Measurements from ENCODE around the gene SUFU. TPM values are rescaled to one million over a fixed set of nuclear protein-coding genes. Genes with fewer than 3 reads are reported as not detected.

SUFU gene
- total RNA-seq, 4 donors from 2014 or later: 5.3 to 10.0 (median 8.6) TPM

DNA sequence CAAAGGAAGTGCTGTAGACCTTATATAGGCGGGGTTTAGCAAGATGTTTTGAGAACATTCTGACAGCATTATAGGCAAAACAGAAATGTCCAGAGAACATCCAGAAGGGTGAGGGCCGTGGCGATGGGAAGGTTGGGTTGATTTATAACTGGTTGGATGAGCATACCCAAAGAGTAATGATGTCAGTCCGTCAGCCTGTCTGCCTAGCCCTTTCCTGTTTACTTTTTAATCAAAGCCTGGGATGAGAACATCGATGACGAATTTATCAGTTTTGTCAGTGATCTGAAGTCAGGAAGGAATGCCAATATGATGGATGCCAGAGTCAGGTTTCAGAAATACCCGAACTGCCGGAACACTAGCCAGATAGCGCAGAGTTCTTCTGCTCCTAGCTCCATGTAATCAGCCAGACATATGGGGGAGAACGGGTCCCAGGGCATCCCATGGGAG lies 106.7 kb downstream of the SUFU start:
- H3K36me3 ChIP-seq: peaks cover 0 to 12% of the 10 kb centered on the region in 2 donors
- H3K4me1 ChIP-seq: peaks cover 3 to 52% (median 40%) of the 10 kb centered on the region in 3 donors
- no peaks in the 10 kb centered on the region for H3K9me3 ChIP-seq
- peak overlapping the region in 3 of 4 donors; percentile 56 to 76 (median 70) for H3K27ac ChIP-seq
- TF ChIP-seq, protein P1, sequence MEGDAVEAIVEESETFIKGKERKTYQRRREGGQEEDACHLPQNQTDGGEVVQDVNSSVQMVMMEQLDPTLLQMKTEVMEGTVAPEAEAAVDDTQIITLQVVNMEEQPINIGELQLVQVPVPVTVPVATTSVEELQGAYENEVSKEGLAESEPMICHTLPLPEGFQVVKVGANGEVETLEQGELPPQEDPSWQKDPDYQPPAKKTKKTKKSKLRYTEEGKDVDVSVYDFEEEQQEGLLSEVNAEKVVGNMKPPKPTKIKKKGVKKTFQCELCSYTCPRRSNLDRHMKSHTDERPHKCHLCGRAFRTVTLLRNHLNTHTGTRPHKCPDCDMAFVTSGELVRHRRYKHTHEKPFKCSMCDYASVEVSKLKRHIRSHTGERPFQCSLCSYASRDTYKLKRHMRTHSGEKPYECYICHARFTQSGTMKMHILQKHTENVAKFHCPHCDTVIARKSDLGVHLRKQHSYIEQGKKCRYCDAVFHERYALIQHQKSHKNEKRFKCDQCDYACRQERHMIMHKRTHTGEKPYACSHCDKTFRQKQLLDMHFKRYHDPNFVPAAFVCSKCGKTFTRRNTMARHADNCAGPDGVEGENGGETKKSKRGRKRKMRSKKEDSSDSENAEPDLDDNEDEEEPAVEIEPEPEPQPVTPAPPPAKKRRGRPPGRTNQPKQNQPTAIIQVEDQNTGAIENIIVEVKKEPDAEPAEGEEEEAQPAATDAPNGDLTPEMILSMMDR (IDR thresholded peaks at IDR 0.05): no peak
- no peak for TF ChIP-seq POLR2AphosphoS5 (IDR thresholded peaks at IDR 0.05)
- no peak for TF ChIP-seq POLR2A (IDR thresholded peaks at IDR 0.05)
- TF ChIP-seq EP300 (IDR thresholded peaks at IDR 0.05): no peak
- H3K27me3 ChIP-seq: no peaks in the 10 kb centered on the region
- H3K4me3 ChIP-seq: no peak overlapping the region
- WGBS, 2 donors (ENCODE audit: low coverage in 1 of 2): 58 to 64% methylated on average over 9 of the region's 10 CpGs
- peak; percentile 4 for ATAC-seq

DNA sequence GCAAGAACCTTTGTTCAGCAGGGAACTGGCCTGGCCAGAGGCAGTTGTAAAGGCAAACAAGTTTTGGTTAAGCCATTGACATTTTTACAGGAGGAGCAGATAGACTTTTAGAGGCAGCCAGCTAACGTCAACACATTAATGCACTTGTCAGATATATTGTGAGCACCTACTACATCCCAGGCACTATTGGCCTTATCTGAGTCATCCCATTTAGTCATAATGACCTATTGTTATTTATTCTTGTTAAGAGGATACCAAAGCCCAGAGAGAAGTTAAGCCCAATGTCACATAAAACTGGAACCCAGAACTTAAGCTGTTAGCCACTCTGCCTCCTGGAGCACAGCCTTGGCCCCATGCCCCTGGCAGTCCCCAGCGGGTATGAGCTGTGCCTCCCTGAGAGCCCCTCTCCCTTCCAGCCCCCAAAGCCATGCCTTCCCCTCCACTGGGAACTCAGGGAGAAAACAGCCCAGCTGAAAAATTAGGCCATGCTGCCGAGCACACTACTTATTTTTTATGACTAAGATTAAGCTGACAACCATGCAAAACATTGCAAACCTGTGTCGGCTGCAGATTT lies 107.8 kb downstream of the SUFU start:
- Histone ChIP-seq H3K4me1 (peaks cover 3 to 63% (median 47%) of the 10 kb centered on the region in 3 donors), H3K27ac (peak overlapping the region in 3 of 4 donors; percentile 56 to 76 (median 70)), H3K9me3 (no peaks in the 10 kb centered on the region), H3K27me3 (no peaks in the 10 kb centered on the region), H3K36me3 (peaks cover 0 to 19% of the 10 kb centered on the region in 2 donors), H3K4me3 (no peak overlapping the region)
- ATAC-seq: no peak
- TF ChIP-seq EP300 (IDR thresholded peaks at IDR 0.05): no peak
- TF ChIP-seq, protein P1 (IDR thresholded peaks at IDR 0.05): no peak
- no peak for TF ChIP-seq POLR2A (IDR thresholded peaks at IDR 0.05)
- TF ChIP-seq POLR2AphosphoS5 (IDR thresholded peaks at IDR 0.05): no peak
- 25 to 31% methylated on average over 3 of the region's 4 CpGs for WGBS, 2 donors (ENCODE audit: low coverage in 1 of 2)

DNA sequence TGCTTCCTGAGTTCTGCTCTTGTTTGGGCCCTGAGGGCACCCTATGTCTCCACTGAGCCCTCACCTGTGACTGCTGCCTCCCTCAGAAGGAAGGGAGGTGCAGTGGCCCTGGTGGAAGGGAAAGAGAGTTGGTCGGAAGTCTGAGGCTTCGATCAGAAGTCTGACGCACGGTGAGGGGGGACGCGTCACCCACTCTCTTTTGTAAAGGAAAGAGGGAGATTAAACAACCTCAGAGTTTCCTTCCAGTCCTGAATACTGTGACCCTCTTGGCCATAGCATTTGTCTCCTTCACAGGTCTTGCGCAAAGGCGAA lies 109.1 kb downstream of the SUFU start:
- no peak for ATAC-seq
- TF ChIP-seq, protein P1 (IDR thresholded peaks at IDR 0.05): no peak
- TF ChIP-seq EP300 (IDR thresholded peaks at IDR 0.05) (no peak), POLR2A (IDR thresholded peaks at IDR 0.05) (no peak), POLR2AphosphoS5 (IDR thresholded peaks at IDR 0.05) (no peak)
- peaks cover 3 to 76% (median 55%) of the 10 kb centered on the region in 3 donors for H3K4me1 ChIP-seq

DNA sequence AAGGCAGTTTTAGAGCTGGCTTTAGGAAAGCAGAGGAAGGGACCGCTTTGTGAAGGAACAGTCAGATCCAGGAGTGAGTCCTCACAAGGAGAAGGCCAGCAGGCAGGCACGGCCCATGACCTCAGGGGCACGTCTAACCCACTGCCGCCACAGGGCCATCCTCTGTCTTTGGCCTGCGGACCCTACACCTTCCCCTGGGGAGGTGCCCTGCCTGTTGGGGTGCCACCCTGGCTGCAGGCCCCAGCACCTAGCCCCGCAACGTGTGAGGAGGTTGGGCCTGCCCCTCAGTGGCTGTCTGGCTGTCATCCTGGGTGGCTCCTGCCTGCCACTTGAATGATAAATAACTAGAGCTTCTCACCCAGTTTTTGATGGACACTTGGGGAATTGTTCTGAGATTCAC lies 109.5 kb downstream of the SUFU start:
- Histone ChIP-seq H3K36me3 (peaks cover 0 to 30% of the 10 kb centered on the region in 2 donors), H3K27me3 (no peaks in the 10 kb centered on the region), H3K27ac (peak overlapping the region in 3 of 4 donors; percentile 70 to 76 (median 76)), H3K4me3 (no peak overlapping the region), H3K4me1 (peaks cover 3 to 80% (median 57%) of the 10 kb centered on the region in 3 donors), H3K9me3 (no peaks in the 10 kb centered on the region)
- ATAC-seq: no peak
- TF ChIP-seq EP300 (IDR thresholded peaks at IDR 0.05) (no peak), POLR2A (IDR thresholded peaks at IDR 0.05) (no peak)
- TF ChIP-seq, protein P1 (IDR thresholded peaks at IDR 0.05): no peak
- 83% methylated on average over 3 of the region's 7 CpGs; no CpG with 5 or more reads in 1 of the 2 donors for WGBS, 2 donors (ENCODE audit: low coverage in 1 of 2)

More for the DNA sequence above, 109.1 kb downstream of the SUFU start:
- Histone ChIP-seq H3K9me3 (no peaks in the 10 kb centered on the region), H3K27me3 (no peaks in the 10 kb centered on the region), H3K4me3 (no peak overlapping the region), H3K27ac (peak overlapping the region in 3 of 4 donors; percentile 70 to 76 (median 76)), H3K36me3 (peaks cover 0 to 26% of the 10 kb centered on the region in 2 donors)
- WGBS, 2 donors (ENCODE audit: low coverage in 1 of 2): 73 to 82% methylated on average over 6 of the region's 8 CpGs

DNA sequence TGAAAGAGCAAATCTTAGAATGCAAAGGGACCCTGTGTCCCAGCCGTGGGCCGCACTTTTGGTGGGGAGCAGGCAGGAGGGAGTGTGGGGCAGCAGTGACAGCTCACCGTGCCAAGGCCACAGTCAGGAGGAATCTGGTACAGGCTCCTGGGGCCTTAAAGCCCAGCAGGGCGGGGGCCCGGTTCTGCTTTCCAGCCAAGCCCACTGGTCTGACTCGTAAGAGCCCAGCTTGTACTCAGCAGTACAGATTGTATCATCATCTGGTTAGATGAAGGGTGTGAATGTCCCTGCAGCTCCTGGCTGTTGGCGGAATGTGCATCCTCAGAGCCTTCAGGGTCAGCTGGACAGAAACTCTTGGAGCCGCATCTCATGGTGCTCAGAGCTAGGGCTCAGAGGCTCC lies 110.0 kb downstream of the SUFU start:
- peak; percentile 26 for ATAC-seq
- TF ChIP-seq EP300 (IDR thresholded peaks at IDR 0.05) (no peak), POLR2AphosphoS5 (IDR thresholded peaks at IDR 0.05) (no peak), POLR2A (IDR thresholded peaks at IDR 0.05) (no peak)
- TF ChIP-seq, protein P1 (IDR thresholded peaks at IDR 0.05): no peak
- Histone ChIP-seq H3K36me3 (peaks cover 0 to 31% of the 10 kb centered on the region in 2 donors), H3K4me1 (peaks cover 3 to 85% (median 62%) of the 10 kb centered on the region in 3 donors), H3K27ac (peak overlapping the region in 3 of 4 donors; percentile 70 to 76 (median 76)), H3K27me3 (no peaks in the 10 kb centered on the region), H3K9me3 (no peaks in the 10 kb centered on the region), H3K4me3 (no peak overlapping the region)
- WGBS, 2 donors (ENCODE audit: low coverage in 1 of 2): 47% methylated on average over 5 of the region's 8 CpGs; no CpG with 5 or more reads in 1 of the 2 donors

Measured in gastroesophageal sphincter (tissue), 4 donors.